Gastrocnemius medialis (tissue), 4 donors: Measurements from ENCODE around the gene AGAP9.
"Not testable (repeated sequence)": the region's sequence is repeated elsewhere in the genome, so short reads cannot be mapped to it uniquely, and the experiment has no call there.

Source experiments
- CTCF ChIP-seq, 5 experiments: fragments of 450-650 bp in 3 of 5; fragments of 200-600 bp in 2 of 5; sonication (generic) in 2 of 5; IDR thresholded peaks in 4 of 5; conservative IDR thresholded peaks in 1 of 5; 1 replicate in 4 of 5; 2 replicates in 1 of 5; pipeline ENCODE4 v1.5.1; 2016 to 2019; ENCODE audit warnings: antibody characterized with exemption in 5 of 5, mild to moderate bottlenecking in 3 of 5, moderate library complexity in 3 of 5
- POLR2A ChIP-seq, 2 donors: fragments of 450-650 bp; IDR thresholded peaks; one replicate each; pipeline ENCODE4 v1.6.1; 2017; ENCODE audit warnings: antibody characterized with exemption in 2 of 2, mild to moderate bottlenecking in 2 of 2, moderate library complexity in 2 of 2

DNA sequence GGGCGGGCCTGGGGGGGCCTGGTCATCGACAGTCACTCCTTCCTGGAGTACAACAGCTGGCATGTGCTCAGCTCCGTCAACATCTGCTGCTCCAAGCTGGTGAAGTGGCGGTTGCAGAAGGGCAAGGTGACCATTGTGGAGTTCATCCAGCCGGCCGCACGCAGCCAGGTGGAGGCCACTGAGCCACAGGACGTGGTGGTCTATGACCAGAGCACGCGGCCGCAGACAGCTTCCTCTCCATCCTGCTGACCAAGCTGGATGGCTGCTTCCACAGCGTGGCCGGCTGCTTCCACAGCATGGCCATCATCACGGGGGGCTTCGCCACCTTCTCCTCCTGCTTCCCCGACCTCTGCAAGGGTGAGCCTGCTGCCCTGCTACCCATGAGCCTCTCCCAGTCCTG, 40.9 kb upstream of the AGAP9 start:
- not testable (repeated sequence) for TF ChIP-seq POLR2A (IDR thresholded peaks at IDR 0.05); CTCF (IDR thresholded peaks at IDR 0.05 in 4 of 5, conservative IDR thresholded peaks at IDR 0.05 in 1 of 5)
